HPDE6-E6E7 (cell line): ENCODE results near the gene C1orf210.

Experiments used
- DNase-seq: peaks from one replicate; pipeline ENCODE4 v3.0.0; 2011; ENCODE audit warnings: missing footprints; ENCODE audit errors: extremely low spot score

Gene C1orf210

GRCh38 chr1:43285269-43285990 is at the start of gene C1orf210:
C1orf210 (minus strand) TSS chr1:43285581; CDS start chr1:43283270, 2,311 bp downstream.
- DNase-seq: peak; percentile 98

- DNase-seq: no peak
These were observed 49.2 kb upstream of the C1orf210 start for GRCh38 chr1:43334453-43335205.

GRCh38 chr1:43331688-43332087 is 46.3 kb upstream of the C1orf210 start:
- DNase-seq: no peak

GRCh38 chr1:43329995-43330751 is 44.8 kb upstream of the C1orf210 start:
- DNase-seq: no peak

GRCh38 chr1:43327549-43328292 is 42.3 kb upstream of the C1orf210 start:
- DNase-seq: no peak

- DNase-seq: no peak
These were observed 40.0 kb upstream of the C1orf210 start for GRCh38 chr1:43325381-43325780.

GRCh38 chr1:43324810-43325209 is 39.4 kb upstream of the C1orf210 start:
- DNase-seq: no peak

GRCh38 chr1:43322506-43322905 is 37.1 kb upstream of the C1orf210 start:
- no peak for DNase-seq

- DNase-seq: no peak
These were observed 36.0 kb upstream of the C1orf210 start for GRCh38 chr1:43321331-43321891.

GRCh38 chr1:43319766-43320165 is 34.4 kb upstream of the C1orf210 start:
- no peak for DNase-seq

- DNase-seq: no peak
These were observed 33.9 kb upstream of the C1orf210 start for GRCh38 chr1:43319288-43319687.

- no peak for DNase-seq
These were observed 33.5 kb upstream of the C1orf210 start for GRCh38 chr1:43318831-43319230.

GRCh38 chr1:43317817-43318471 is 32.6 kb upstream of the C1orf210 start:
- DNase-seq: no peak

GRCh38 chr1:43316738-43317520 is 31.5 kb upstream of the C1orf210 start:
- DNase-seq: no peak

- DNase-seq: no peak
These were observed 30.8 kb upstream of the C1orf210 start for GRCh38 chr1:43315963-43316737.

- DNase-seq: no peak
These were observed 30.1 kb upstream of the C1orf210 start for GRCh38 chr1:43315481-43315880.

- no peak for DNase-seq
These were observed 28.9 kb upstream of the C1orf210 start for GRCh38 chr1:43314233-43314632.

- DNase-seq: no peak
These were observed 28.4 kb upstream of the C1orf210 start for GRCh38 chr1:43313771-43314170.
